NT2/D1 (cell line): ENCODE data around the gene SEL1L.

Experiments used
- YY1 ChIP-seq: IDR thresholded peaks from 2 replicates; pipeline ENCODE4 v1.6.1; 2011; ENCODE audit not compliant: insufficient read length, insufficient read depth
- ZNF274 ChIP-seq: IDR thresholded peaks from 2 replicates; pipeline ENCODE4 v1.6.1; 2011; ENCODE audit warnings: mild to moderate bottlenecking, low read depth, low read length

DNA sequence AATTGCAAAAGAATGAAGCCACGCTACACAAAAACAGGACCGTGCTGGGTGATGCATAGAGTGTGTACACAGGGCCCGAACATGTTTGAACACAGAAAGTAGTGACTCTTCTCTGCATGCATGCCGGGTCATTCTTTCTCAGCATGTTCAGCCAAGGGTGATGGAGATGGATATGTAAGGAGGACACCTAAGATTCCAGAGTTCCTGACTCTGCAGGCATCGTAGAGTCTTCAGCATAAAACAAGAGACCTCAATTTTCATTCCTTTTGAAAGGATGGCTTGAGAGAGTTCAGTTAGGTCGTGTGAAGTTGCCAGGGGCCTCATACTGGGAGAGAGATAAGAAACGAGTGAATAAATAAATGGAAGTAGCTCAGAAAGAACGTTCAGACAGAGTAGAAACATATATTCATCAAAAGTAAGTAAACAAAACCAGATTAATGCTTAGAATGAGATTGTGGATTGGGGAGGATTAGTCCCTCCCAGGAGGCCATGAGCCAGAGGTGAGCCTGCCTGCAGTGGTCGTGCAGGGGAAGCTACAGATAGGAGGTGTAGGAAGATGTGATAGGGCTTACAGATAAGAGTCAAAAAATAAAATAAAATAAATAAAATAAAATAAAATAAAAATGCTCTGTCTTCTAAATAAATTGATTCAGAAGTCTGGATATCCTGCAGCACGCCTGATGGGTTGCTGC, 27.6 kb upstream of the SEL1L start:
- TF ChIP-seq ZNF274 (no peak), YY1 (no peak)
